Sigmoid colon (tissue), 4 donors: ENCODE data around the gene EEF1A2.

Experiments used
- CTCF ChIP-seq, 4 experiments: fragments of 450-650 bp in 3 of 4; fragments of 200-600 bp in 1 of 4; IDR thresholded peaks; one replicate each; pipeline ENCODE4 v1.5.1; 2016 to 2019; ENCODE audit warnings: antibody characterized with exemption in 4 of 4, mild to moderate bottlenecking in 3 of 4, moderate library complexity in 2 of 4
- EP300 ChIP-seq, 4 donors: sonication (generic); formaldehyde crosslinking; IDR thresholded peaks; one replicate each; pipeline ENCODE4 v1.6.1; 2017; ENCODE audit warnings: antibody characterized with exemption in 4 of 4
- POLR2A ChIP-seq, 2 donors: fragments of 450-650 bp; IDR thresholded peaks; one replicate each; pipeline ENCODE4 v1.6.1; 2016; ENCODE audit warnings: antibody characterized with exemption in 2 of 2, mild to moderate bottlenecking in 2 of 2, moderate library complexity in 2 of 2

- no peak for TF ChIP-seq CTCF (IDR thresholded peaks at IDR 0.05)
- no peak for TF ChIP-seq POLR2A (IDR thresholded peaks at IDR 0.05)
- no peak for TF ChIP-seq EP300 (IDR thresholded peaks at IDR 0.05)
These were observed 6.4 kb upstream of the EEF1A2 start for GRCh38 chr20:63505281-63505680.
